GM19023 (cell line): ENCODE results near the gene CLEC1B.
"Not testable (repeated sequence)": the region's sequence is repeated elsewhere in the genome, so short reads cannot be mapped to it uniquely, and the experiment has no call there.

Source experiments
- ATAC-seq: cut with Tn5 transposase; IDR thresholded peaks from one replicate; pipeline ENCODE4 v1.9.1; 2021; ENCODE audit warnings: mild to moderate bottlenecking, moderate library complexity; ENCODE audit not compliant: unreplicated experiment

The CLEC1B gene

DNA sequence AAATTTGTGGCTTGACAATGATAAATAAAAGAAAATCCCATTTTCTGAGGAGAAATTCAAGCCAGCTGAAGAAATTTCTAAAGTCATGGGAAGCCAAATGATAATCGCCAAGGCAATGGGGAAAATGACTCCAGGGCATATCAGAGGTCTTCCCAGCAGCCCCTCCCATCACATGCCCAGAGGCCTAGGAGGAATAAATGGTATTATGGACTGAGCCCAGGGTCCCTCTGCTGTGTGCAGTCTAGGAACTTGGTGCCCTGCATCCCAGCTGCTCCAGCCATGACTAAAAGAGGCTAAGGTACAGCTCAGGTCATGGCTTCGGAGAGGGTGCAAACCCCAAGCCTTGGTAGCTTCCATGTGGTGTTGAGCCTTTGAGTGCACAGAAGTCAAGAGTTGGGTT lies 23.3 kb downstream of the CLEC1B start:
- ATAC-seq: no peak

DNA sequence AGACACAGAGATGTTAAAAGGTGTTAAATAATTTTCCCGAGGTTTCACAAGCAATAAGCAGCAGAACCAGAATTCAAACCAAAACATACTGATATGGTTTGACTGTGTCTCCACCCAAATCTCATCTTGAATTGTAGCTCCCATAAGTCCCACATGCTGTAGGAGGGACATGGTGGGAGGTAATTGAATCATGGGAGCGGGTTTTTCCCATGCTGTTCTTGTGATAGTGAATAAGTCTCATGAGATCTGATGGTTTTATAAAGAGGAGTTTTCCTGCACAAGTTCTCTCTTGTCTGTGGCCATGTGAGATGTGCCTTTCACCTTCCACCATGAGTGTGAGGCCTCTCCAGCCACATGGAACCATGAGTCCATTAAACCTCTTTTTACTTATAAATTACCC lies 24.2 kb downstream of the CLEC1B start:
- ATAC-seq: not testable (repeated sequence)

DNA sequence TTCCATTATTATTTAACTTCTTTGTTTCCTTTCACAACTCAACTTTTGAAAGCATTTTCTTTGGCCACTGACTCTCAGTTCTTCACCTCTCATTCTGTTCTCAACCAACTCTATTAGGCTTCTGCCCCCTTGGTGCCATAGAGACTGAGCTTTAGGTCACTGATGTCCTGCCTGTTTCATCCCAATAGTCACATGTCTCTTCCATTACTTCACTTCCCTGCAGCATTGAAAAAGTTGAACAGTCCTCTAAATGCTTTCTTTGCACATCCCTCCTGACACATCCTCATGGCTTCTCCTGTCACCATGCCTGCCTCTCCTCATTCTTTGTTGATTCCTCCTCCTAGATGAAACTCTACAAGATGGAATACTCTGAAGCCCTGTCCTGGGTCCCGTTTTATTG lies 25.0 kb downstream of the CLEC1B start:
- ATAC-seq: no peak

DNA sequence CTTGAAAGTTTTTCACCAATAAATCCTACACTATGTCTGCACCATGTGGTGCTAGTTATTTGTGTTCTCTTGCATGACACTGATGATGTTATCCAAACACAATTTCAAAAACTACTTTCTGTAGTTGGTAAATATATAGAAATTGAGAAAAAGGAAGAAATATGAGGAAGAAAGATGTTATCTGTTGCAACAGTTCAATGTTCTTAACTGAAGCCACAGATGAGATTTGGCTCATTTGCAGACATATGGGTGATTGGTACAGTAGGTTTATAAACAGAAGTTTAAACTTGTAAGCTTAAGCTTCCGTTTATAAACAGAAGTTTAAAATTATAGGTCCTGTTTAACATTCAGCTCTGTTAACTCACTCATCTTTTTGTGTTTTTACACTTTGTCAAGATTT lies 27.7 kb downstream of the CLEC1B start, which contains the start of gene CLEC12A:
Gene CLEC12A, plus strand, starts transcription at position 229 of the 400 bp plus-strand sequence. CDS start 188 bp downstream, outside the sequence.
- no peak for ATAC-seq

DNA sequence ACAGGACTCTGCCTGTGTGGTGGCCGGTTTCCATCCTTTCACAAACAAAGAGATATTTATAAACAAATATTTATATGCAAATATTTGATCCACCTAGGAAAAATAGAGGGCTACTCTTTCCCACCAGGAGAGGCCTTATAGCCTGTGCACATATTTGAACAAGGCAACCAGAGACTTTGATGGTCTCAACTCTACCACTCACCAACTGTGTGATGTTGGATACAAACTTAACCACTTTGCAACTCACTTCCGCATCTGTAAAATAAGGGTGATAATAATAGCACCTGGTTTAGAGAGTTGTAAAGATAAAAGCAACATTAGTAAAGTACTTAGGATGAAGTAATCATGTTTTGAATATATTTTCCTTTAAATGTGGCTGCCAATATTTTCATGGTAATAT lies 29.2 kb downstream of the CLEC1B start:
- no peak for ATAC-seq

DNA sequence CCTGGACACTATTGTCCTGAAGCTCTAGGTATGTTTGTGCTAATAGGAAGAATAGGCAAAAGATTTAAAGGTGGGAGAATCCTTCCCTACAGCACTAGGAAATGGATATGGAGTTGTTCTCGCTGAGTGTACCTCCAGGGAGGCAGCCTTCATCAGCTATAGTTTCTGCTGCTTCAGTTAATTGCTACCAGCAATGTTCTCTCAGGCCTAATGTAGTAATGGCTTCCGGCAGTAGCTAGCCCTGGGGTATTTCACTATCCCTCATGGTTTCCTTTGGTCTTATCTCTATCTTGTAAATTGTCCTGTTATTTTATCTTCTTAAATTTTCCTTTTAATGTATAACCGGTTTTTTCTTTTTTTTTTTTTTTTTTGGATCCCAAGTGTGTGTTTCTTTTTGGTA lies 37.0 kb downstream of the CLEC1B start:
- no peak for ATAC-seq

DNA sequence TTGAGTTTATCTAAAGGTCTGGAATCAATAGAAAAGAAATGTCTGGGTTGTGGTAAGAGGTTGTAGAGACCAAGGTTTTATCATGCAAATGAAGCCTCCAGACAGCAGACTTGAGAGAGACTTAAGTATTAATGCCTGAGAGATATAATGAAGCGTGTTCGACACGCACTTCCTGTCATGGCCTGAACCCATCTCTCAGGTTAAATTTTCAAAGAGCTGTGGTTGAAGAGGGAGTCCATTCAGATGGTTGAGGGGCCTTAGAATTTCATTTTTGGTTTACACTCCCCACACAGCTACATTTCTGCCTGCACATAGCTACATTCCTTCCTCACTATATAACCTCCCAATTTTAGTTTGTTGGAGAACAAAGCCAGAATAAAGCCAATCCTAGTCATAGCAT lies 37.8 kb downstream of the CLEC1B start:
- no peak for ATAC-seq

DNA sequence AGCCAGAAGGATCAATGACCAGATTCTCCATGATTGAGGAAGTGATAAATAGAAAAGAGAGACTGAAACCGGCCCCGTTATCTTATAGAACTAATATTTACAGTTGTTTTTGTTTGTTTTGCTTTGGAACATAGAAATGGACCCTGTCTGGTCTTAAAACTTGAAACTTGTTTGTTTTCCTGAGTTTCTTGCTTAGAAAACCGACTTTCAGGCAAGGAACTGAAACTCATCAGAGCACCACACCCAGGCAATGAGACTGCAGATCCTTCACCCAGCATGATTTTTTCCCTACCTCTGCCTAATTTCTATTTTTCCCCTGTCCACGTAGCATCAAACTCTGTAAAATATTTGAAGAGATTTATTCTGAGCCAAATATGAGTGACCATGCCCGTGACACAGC lies 38.3 kb downstream of the CLEC1B start:
- no peak for ATAC-seq

DNA sequence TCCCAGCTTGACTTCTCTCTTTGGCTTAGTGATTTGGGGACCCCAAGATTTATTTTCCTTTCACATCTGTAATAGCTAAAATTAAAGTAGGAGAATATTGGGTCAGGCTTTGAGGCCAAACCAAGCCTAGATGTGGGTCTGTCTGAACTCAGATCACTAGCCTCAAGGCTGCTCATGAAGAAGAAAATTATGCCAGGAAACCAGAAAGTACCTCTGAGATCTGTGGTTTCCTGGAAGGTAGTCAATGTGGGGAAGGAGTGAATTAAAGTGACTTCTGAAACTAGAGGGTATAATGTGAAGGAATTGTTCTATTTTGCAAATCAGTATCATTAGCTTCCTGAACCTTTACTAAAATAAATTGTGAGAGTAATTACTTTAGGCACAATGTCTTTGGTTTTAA lies 41.1 kb downstream of the CLEC1B start:
- no peak for ATAC-seq

DNA sequence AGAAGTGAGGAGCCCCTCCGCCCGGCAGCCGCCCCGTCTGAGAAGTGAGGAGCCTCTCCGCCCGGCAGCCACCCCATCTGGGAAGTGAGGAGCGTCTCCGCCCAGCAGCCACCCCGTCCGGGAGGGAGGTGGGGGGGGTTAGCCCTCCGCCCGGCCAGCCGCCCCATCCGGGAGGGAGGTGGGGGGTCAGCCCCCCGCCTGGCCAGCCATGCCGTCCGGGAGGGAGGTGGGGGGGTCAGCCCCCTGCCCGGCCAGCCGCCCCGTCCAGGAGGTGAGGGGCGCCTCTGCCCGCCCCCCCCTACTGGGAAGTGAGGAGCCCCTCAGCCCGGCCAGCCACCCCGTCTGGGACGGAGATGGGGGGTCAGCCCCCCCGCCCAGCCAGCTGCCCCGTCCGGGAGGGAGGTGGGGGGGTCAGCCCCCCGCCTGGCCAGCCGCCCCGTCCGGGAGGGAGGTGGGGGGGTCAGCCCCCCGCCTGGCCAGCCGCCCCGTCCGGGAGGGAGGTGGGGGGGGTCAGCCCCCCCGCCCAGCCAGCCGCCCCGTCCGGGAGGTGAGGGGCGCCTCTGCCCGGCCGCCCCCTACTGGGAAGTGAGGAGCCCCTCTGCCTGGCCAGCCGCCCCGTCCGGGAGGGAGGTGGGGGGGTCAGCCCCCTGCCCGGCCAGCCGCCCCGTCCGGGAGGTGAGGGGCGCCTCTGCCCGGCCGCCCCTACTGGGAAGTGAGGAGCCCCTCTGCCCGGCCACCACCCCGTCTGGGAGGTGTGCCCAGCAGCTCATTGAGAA lies 45.8 kb downstream of the CLEC1B start:
- ATAC-seq: not testable (repeated sequence)

DNA sequence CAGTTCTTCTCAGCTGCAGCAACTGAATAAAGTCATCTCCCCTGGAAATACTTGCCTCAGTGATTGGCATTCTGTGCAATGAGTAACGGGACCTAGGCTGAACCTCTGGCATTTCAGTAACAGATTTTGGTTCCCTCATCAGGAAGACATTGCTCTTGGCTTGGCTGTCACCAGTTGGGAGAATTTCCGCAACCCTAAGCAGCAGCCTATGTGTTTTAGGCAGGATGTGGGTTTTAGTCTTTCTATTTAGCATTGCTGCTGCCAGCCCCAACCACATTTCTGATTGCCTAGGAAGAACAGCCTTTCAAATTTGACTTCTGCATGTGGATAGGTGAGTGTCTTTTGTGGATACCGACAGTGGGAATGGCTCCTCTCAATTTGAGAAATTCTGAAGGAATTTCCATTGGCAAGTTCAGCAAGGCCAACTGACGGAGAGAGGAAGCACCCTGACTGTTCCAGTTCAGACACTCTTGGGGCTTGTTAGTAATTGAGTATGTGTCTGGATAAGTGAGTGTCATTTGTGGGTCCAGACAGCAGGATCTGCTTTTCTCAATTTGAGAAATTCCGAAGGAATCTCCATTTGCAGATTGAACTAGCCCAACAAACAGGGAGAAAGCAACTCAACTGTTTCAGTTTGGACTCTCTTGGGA lies 47.8 kb downstream of the CLEC1B start:
- ATAC-seq: no peak

DNA sequence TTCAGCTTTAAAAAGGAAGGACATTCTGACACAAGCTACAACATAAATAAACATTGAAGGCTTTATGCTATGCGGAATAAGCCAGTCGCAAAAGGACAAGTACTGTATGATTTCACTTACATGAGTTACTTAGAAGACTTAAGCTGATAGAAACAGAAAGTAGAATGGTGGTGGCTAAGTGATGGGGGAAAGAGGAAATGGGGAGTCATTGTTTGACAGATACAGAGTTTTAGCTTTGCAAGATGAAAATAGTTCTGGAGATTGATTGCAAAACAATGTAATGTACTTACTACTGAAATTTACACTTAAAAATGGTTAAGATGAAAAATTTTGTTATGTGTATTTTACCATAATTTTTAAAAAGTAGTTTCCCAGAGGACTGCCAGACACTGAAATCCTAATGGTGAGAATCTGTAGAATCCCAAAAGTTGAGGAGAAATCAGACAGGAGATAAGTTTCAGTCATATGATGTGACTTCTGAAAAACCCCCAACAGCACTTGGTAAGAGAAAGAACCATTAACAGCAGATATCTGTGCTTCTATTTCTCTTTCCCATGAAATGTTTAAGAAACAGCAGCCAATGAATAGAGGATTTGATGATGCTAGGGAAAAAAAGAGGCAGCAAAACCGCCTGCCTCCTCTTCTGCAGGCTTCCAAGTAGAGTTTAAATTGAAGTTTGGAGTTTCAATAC lies 50.2 kb downstream of the CLEC1B start:
- peak; percentile 96 for ATAC-seq

DNA sequence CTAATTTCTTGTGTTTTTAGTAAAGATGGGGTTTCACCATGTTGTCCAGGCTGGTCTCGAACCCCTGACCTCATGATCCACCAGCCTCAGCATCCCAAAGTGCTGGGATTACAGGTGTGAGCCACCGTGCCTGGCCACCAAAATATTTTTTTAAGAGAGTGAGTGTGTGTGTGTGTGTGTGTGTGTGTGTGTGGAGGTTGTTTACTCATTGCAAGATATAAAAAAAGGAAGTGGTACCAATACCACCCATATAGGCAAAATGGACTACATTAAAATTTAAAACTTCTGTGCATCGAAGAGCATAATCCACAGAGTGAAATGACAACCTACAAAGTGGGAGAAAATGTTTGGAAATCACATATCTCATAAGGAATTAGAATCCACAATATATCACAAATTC lies 51.2 kb downstream of the CLEC1B start:
- ATAC-seq: no peak

DNA sequence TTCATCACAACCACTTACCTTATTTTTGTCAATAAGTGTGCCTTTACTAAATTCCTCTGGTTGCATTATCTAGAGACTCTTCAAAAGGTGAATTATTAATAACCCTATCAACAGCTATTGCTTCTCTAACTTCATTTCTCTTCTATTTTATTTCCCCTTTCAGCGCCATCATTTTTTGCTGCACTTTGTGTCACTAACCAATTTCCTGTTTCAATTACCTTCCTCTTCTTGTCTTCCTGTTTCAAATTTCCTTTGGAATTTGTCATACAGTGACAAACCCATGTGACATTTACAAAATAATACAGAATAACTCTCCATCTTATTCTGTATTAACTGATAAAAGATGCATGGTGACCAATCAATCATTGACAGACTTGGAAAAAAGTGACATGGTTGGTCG lies 54.5 kb downstream of the CLEC1B start:
- no peak for ATAC-seq

DNA sequence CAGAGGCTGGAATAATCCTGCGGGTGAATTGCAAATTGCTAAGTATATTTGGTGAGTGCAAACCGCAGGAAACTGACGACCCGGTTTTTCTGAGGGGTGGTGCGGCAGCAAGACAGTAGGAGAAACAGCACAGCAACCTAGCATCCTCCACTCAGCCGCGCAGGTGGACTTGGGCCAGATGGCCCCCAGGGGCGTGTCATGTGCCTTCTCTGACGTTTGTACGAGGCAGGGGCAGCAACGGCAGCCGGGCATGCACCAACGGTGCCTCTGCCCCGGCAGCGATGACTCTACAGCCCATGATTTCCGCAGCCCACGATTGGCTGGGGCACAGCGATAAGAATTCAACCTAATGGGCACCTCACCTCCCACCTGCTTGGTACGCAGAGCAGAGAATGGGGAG lies 55.7 kb downstream of the CLEC1B start:
- ATAC-seq: no peak
